Hepatic stellate cell (primary cell): ENCODE results near the gene OR7G1.
A peak's percentile ranks its signal among the peaks of the same experiment; 100 is the strongest.
"Not testable (repeated sequence)": the region's sequence is repeated elsewhere in the genome, so short reads cannot be mapped to it uniquely, and the experiment has no call there.

Source experiments
- DNase-seq: peaks from one replicate; pipeline ENCODE4 v3.0.0; 2011; ENCODE audit warnings: low spot score

Gene OR7G1

GRCh38 chr19:9078651-9079050 is 36.9 kb downstream of the OR7G1 start:
- no peak for DNase-seq

DNA sequence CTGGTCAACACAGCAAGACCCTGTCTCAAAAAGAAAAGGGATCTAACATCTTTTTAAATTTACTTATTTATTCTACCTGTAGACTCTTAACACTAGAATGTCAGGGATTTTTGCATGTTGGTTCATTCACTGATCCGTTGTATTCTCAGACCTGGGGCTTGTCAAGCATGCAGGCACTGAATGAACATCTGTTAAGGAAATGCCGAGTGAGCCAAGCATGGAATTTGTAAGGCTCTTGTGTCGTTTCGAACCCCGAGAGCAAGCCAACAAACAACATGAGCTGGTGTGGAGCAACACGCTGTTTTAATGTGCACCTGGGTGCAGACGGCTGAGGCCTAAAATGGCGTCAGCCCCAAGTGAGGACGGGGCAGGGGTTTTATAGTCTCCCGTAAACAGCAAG is 38.7 kb downstream of the OR7G1 start:
- no peak for DNase-seq

DNA sequence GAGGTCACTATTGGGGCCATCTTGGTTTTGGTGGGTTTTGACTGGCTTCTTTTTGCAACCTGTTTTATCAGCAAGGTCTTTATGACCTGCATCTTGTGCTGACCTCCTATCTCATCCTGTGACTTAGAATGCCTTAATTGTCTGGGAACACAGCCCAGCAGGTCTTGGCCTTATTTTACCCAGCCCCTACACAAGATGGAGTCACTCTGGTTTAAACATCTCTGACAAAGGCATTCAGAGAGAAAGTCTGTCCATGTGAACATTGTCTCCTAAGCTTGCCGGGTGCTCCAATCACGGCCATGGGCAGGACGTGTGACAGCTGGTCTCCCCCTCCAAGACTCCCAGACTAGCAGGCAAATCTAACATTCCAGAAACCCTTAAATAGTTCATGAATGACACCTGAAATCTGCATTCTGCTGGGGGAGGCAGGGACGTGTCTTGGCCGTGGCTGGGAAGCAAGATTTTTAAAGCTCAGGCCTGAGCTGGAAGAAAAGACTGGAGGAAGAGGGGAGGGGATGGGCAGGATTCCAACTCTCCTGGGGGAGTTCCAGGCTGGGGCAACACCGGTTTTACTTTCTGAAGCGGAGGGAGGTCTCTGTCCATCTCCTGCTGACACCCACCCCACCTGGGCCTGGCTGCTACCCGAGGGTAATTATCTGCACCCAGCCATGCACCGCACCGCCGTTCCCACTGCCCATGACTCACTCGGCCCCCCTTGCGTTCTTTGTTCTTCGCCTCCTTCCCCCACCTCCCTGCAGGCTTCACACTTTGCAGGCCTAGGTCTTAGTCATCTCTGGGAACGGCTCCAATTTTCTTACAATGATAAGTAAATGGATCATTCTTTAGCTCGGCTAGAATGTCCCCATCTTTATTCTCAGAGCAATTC is 40.3 kb downstream of the OR7G1 start:
- DNase-seq, result peak; percentile 59

- no peak for DNase-seq
Measured at GRCh38 chr19:9073806-9074205, 41.8 kb downstream of the OR7G1 start.

DNA sequence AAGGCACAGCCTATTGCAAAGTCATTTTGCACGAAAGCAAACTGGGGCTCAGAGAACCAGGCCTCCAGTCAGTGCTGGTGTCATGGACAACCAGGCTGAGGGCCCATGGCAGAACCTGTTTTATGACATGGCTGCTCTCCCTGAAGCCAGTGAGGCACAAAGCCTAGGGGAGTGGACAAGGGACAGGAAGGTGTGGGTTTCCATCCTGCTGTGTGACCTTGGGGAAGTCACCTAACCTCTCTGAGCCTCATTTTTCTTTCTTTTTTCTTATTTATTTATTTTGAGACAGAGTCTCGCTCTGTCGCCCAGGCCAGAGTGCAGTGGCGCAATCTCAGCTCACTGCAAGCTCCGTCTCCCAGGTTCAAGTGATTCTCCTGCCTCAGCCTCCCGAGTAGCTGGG is 43.8 kb downstream of the OR7G1 start:
- DNase-seq, result not testable (repeated sequence)

- DNase-seq, result no peak
Measured at GRCh38 chr19:9070066-9070465, 45.5 kb downstream of the OR7G1 start.

DNA sequence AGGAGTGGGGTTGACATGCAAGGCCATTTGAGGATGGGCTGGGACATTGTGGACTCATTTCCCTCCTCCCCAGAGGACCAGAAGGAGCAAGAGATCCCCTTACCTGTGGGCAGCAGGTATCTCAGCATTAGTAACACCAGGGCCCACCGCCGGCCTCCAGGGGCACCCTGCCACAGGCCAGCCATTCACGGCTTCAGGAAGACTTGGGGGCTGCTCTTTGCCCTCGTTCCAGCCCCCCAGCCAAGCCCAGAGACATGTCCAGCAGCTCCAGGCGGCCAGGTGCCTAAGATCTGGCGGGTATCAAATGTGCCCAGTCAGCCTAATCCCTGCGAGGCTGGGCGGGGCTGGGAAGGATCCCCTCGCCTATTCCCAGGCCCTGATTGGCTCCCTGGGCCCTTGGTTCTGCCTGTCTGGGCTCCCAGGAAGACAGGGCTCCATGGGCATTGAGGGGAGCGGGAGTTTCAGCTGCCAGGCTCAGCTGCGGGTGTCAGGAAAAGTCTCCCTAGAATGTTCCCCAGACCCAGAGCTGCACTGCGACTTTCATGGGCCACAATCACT is 50.0 kb downstream of the OR7G1 start:
- DNase-seq, result no peak
